ENCODE measurements around the gene C11orf58. TPM values are rescaled to one million over a fixed set of nuclear protein-coding genes. Genes with fewer than 3 reads are reported as not detected.

Gene C11orf58
- total and polyA plus RNA-seq, 2 experiments from 2014 or later = 164 to 280 TPM

GRCh38 chr11:16792426-16792825 is 54.0 kb downstream of the C11orf58 start (continued):
- TF ChIP-seq NANOG (IDR thresholded peaks at IDR 0.05; ENCODE audit: borderline replicate concordance) = no peak
- no peak for TF ChIP-seq EZH2 (IDR thresholded peaks at IDR 0.05; ENCODE audit: low read depth, unreplicated experiment)
- no peak for TF ChIP-seq ZNF114 (CRISPR knock-in tag; IDR thresholded peaks at IDR 0.05)
- TF ChIP-seq ETS1 (IDR thresholded peaks at IDR 0.05) = no peak
- no peak for TF ChIP-seq POLR2AphosphoS5 (IDR thresholded peaks at IDR 0.05; ENCODE audit: low read depth)

GRCh38 chr11:16793009-16793408 is 54.6 kb downstream of the C11orf58 start:
- H3K36me3 ChIP-seq (ENCODE audit: insufficient read depth) = no peaks in the 10 kb centered on the region
- Mint-ChIP-seq H3K36me3 (ENCODE audit: low read depth) (peaks cover 6% of the 10 kb centered on the region; the same call in 2 of the 3 replicates), H3K27ac (no peak overlapping the region), H3K9me3 (no peaks in the 10 kb centered on the region), H3K4me3 (no peak overlapping the region), H3K4me1 (no peaks in the 10 kb centered on the region), H3K27me3 (ENCODE audit: insufficient read depth, low read depth, poor library complexity) (peaks cover 6% of the 10 kb centered on the region)
- H2AFZ ChIP-seq = no peak overlapping the region
- no peak for ATAC-seq
- no peak overlapping the region for H3K4me3 ChIP-seq
- H3K27me3 ChIP-seq (ENCODE audit: insufficient read depth) = no peaks in the 10 kb centered on the region
- H3K79me2 ChIP-seq (replicated peaks; ENCODE audit: insufficient read depth) = no peaks in the 10 kb centered on the region
- no peaks in the 10 kb centered on the region; the same call in 1 of the 2 replicates for H3K9me2 ChIP-seq (ENCODE audit: insufficient read depth)
- no peak for DNase-seq (ENCODE audit: low spot score)
- H3K27ac ChIP-seq (ENCODE audit: low read depth) = no peak overlapping the region
- no peaks in the 10 kb centered on the region for H4K20me1 ChIP-seq (replicated peaks; ENCODE audit: insufficient read depth)
- H3K4me1 ChIP-seq (ENCODE audit: insufficient read depth) = no peaks in the 10 kb centered on the region
- no peaks in the 10 kb centered on the region for H3F3A ChIP-seq (replicated peaks; ENCODE audit: low read depth)
- no peak overlapping the region for H3K4me2 ChIP-seq
- TF ChIP-seq ZNF331 (CRISPR knock-in tag; IDR thresholded peaks at IDR 0.05; ENCODE audit: low read depth) (no peak), ZNF114 (CRISPR knock-in tag; IDR thresholded peaks at IDR 0.05) (no peak), CREB1 (CRISPR knock-in tag; IDR thresholded peaks at IDR 0.05; ENCODE audit: low read depth) (no peak), REST (IDR thresholded peaks at IDR 0.05; ENCODE audit: unreplicated experiment) (no peak), NANOG (IDR thresholded peaks at IDR 0.05; ENCODE audit: borderline replicate concordance) (no peak), JUNB (IDR thresholded peaks at IDR 0.05; ENCODE audit: unreplicated experiment) (no peak), EZH2phosphoT487 (IDR thresholded peaks at IDR 0.05; ENCODE audit: unreplicated experiment) (no peak), ZNF462 (CRISPR knock-in tag; IDR thresholded peaks at IDR 0.05) (no peak), EZH2 (IDR thresholded peaks at IDR 0.05; ENCODE audit: low read depth, unreplicated experiment) (no peak), CTCF (conservative IDR thresholded peaks at IDR 0.05; ENCODE audit: low read depth in 2 of 2) (no peak)

Data from GM23338 (cell line).